Jurkat, Clone E6-1 (cell line): ENCODE measurements around the gene WWOX.
A peak's percentile ranks its signal among the peaks of the same experiment; 100 is the strongest.

ENCODE experiments used
- DNase-seq: peaks from one replicate; pipeline ENCODE4 v3.0.0-alpha.2; 2011; ENCODE audit warnings: low read depth, low spot score
- H3K4me3 ChIP-seq: 2 replicates; pipeline ENCODE4 v1.5.1; 2011; ENCODE audit warnings: mild to moderate bottlenecking, low read length, control low read depth, moderate library complexity

The WWOX gene

DNA sequence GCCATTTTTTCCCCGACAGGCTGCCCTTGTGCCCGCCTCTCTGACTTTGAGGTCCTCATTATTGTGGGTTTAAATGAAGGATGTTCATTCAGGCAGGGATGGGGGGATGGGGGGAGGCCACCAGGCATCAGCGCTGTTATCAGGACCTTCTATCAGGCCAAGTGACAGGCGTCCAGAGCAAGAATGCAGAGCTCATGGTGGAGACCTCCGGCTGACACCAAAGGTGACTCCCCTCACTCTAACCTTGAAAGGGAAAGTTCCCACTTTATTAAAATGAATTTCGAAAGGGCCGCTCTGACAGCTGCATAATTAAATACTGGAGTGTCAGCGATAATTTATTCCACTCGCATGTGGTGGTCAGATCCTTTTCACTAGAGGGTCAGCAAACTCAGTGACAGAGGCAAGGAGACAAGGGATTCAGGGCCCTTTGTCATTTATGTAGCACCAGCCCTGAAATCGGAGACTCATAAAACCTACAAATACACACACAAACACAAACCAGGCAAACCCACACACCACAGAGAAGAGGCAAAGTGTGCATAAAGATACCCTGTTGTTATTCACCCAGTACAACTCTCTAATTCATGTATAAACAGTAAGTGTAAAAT lies 1065.0 kb downstream of the WWOX start:
- DNase-seq, result no peak
- H3K4me3 ChIP-seq, result no peak overlapping the region

DNA sequence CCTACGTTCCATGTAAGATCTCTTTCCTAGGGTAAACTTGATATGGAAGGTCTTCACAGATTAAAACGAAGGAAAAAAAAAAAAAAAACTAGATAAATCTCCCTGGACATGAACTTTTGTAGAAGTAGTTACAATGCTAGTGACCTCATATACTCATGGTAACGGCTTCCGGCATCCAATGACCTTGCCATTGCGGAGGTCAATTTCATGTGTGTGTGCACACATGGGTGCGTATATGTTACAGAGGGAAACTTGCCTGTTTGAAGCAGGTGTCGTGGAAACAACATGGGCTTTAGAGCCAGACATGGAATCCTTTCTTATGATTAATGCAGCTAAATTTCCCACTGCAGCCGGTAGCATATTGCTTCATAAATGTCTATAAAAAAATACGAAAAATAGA lies 1065.6 kb downstream of the WWOX start:
- DNase-seq, result no peak
- no peak overlapping the region for H3K4me3 ChIP-seq

DNA sequence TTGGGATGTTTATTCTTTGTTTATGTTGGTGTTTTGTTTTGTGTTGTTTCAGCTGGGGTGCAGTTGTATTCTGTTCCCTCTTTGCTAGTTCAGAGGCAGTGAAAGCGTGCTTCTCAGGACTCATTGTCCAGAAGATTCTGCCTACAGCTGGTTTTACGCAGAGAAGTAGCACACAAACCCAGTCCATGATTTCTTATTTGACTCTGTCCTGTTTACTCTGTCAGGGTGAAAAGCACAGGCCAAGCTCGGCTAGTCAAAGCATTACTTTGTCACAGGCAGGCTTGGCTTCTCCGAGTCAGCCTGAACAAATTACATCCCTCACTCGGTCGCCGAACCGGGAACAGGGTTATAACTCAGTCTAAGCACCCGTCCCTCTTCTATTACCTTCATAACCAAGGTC lies 1066.1 kb downstream of the WWOX start:
- H3K4me3 ChIP-seq, result no peak overlapping the region
- no peak for DNase-seq

DNA sequence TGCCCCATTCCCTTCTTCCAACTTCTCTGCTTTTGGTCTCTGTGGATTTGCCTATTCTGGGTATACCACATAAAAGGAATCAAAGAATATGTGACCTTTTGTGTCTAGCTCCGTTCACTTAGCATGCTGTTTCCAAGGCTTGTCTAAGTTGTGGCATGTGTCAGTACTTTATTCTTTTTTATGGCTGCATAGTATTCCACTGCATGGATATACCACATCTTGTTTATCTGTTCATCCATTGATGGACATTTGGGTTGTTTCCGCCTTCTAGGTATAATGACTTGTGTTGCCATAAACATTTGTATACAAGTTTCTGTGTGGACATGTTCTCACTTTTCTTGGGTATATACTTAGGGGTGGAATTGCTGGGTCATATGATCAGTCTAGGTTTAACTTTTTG lies 1068.4 kb downstream of the WWOX start:
- no peak for DNase-seq
- no peak overlapping the region for H3K4me3 ChIP-seq

DNA sequence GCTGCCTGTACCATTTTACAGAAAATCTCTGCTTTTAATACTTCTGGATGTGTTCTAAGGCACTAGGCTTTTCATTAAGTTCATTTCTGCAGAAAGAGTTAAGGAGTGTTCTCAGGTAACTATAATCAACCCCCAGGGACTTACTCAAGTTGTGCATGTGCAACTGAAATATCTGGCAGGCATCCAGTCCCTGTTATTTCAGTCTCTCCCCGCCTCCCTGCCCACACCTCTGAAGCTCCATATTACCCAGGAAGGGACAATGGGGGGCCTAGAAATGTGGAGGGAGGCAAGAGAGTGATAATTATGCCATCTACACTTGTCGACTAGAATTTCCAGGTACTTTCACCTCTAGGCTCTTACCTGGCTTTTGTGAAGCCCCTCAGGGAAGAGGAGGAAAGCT lies 1068.9 kb downstream of the WWOX start:
- no peak for DNase-seq

DNA sequence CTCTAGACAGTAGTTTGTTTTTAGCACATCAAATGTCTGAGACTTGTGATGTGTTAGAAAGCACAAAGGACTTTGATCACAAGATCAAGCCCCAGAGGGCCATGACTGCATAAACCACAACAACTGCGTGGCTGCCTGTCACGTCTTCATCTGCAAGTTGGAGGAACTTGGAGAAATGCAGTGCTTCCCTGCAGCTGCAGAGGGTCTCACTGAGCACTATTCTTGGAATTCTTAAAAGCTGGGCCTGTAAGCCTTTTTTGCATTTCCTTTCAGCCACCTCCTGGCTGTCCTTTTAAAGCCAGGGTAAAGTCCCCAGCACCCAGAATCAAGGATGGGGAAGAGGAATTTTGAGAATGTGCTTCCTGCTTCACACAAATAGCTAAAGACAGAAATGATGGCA lies 1069.8 kb downstream of the WWOX start:
- DNase-seq, result peak; percentile 89
- no peak overlapping the region for H3K4me3 ChIP-seq

More for the DNA sequence above, 1068.9 kb downstream of the WWOX start:
- H3K4me3 ChIP-seq, result no peak overlapping the region

DNA sequence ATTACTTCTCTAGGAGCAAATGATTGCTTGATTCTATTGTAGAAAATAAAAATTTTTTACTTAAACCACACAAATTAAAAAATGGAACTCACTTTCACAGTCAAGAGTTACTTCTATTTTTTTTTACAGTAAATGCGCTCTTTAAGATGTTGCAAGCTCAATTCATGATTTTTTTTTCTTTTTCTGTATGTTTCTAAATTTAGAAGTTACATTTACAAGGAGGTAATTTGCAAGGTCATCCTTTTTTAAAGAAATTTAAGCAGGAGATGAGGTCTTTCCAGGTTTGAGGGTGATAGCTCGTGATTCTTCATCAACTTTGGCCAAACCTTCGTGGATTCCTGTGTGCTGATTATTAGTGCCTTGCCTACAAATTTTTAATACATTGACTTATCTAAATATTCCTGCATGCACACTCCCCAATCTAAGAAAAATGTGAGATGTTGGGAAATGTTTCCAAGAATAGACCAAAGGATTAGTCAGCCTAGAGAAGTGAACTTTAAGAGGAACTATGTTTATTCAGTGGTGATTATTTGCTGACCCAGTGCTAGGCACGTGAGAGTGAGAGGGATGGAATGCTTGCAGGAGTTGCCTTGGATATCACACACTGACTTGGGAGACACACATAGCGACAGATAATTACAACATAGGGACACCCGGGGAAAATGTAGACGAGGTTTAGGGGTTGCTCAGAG lies 1071.2 kb downstream of the WWOX start:
- DNase-seq, result no peak
- H3K4me3 ChIP-seq, result no peak overlapping the region

DNA sequence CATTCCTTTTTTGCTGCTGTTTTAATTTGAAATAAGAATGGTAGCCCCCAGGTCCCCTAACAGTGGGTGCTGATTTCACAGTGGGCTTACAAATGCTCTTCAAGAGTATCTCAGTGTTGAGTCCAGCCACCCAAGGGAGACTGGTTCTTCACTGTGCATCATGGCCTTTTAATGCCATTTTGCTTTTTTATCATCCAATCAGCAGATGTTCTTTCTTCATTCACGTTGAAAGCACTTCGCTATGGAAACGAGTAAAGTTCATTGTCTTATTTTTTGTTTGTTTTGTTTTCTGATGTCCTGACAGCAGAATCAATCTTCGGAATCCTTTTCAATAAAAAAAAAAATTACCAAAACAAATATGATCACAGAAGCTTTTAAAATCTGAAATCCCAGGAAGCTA lies 1072.0 kb downstream of the WWOX start:
- no peak for DNase-seq

DNA sequence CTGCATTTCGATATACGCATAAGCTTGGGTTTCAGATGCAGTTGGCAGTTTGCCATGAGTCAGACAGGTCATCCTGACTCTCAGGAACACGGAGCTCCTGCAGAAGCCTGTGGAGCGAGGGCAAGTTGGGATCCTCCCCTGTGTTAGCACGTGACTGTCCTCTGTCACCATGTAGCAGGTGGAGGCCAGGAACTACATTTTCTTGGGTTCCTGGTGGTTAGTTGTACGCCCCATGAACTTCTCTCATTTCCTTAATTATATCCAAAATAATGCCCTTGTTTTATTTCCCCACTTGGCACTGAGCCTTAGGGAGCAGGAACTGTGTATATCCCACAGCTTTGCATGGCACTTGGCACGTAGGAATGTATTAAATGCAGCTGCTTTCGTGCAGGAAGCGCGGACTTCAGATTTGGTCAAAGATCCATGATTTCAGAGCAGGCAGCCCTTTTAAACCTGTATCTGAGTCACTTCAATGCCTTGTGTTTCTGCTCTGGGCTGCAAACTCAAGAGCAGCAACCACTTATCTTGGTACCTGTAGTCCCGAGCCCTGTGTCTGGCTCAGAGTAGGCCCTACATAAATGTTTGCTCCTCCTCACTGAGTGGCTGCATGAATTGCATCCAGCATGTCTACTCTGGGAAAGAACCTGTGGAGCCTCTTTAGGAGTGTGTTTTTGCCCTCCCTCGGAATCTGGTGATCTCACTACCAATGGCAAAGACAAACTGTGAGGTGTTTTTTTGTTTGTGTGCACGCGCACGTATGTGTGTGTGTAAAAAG lies 1072.7 kb downstream of the WWOX start:
- no peak overlapping the region for H3K4me3 ChIP-seq
- no peak for DNase-seq

More for the DNA sequence above, 1072.0 kb downstream of the WWOX start:
- H3K4me3 ChIP-seq, result no peak overlapping the region

DNA sequence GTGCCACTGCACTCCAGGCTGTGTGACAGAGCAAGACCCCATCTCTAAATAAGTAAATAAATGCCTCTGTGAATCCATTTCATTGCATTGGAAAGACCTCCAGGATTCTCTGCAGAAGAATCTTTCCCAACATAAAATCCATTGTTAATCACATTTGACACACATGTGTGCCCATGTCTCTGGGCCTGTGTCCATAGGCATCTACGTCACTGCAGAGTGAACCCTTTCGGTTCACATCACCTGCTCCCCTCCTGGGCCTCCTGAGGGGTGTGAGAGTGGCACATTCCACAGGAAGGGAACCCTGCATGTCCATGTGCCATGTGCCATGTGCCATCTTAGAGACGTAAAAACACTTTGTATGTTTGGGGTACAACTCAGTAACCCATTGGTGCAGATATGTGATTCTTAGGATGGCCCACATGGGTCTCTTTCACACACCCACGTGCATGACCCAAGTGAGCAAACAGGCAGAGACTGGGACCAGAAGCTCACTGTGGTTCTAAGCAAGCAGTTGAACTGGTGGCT lies 1073.6 kb downstream of the WWOX start:
- no peak overlapping the region for H3K4me3 ChIP-seq
- no peak for DNase-seq

DNA sequence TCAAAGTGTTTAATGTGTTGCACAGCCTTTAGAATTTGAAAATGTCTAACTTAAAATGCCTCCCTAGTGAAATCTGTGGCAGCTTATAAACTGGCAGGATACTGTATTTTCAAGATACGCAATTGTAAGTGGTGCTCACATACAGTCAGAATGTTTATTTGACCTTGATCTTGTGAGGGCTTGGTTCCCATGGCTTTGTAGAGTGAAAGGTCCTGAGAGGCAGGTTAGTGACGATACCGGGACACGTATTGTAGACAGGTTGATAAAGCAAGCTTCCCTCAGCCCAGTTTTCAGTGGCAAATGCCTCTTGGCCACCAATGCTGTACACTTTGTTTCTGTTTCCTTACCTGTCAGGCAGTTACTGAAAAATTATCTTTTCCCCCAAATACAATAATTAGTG lies 1074.5 kb downstream of the WWOX start:
- DNase-seq, result no peak

DNA sequence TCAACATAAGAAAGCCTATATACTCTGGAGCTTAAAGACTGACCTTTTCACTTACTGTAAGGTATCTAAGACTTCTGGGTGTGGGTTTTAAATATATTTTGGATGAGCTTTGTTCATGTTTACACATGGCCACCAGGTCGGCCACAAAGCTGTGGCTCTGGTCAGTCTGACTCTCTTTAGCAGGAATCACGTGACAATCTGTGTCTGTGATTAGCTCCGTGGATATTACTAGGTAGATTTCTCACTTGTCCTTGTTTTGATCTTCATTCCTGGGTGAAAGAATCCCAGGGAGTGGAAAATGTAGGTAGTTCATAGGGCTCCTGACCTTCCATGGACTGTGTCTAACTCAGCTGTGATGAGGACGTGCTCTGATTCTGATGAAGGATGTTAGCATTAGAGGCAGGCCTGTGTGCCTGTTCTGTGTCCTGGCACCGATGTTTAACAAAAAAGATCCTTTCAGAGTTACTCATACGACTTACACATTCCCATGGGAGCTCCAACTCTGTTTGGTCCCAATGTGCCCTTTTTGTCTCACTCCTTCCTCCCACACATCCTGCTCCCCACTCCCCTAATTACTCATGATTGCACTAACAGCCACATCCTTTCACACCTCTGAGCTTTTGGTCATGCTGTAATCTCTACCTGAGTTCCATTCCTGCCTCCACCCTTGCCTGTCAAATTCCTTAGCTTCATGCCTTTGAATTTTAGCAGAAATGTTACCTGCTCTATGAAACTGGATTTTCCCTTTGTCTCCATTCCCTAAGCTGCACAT lies 1076.0 kb downstream of the WWOX start:
- no peak overlapping the region for H3K4me3 ChIP-seq

More for the DNA sequence above, 1074.5 kb downstream of the WWOX start:
- H3K4me3 ChIP-seq, result no peak overlapping the region

DNA sequence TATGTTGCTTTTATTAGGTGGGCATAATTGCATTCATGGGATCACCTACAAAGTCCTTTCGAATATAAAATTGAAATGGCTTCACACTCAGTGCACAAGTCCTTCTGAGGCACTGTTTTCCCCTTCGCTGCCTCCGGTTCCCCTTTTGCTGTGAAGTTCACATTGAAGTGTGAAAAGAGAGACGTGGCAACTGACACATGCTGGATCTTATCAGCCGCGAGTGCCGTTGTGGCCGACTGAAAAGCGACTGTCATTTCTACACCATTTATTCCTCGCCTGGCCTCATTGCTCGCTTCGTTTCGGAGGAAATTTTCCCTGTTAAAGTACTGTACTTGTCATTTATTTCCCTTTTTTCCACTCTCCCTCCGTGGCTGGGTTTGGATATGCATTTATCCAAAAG lies 1077.6 kb downstream of the WWOX start:
- no peak for DNase-seq
- no peak overlapping the region for H3K4me3 ChIP-seq

More for the DNA sequence above, 1076.0 kb downstream of the WWOX start:
- DNase-seq, result no peak

DNA sequence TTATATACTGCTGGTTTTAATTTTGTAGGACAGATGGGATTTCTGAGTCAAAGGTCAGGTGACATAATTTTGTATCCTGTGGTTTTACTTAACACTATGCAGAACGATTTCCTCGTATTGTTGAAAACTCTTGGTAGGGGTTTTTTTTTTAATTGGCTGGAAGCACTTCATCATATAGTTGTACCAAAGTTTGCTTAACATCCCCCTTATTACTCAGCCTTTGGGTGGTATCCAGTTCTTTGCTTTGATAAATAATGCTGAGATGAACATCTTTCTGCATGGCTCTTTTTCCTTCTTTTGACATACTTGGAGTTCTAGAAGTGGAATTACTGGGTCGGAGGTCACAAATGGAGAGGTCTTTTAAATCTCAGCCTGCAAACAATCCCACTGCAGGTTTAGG lies 1082.0 kb downstream of the WWOX start:
- no peak for DNase-seq
- no peak overlapping the region for H3K4me3 ChIP-seq

DNA sequence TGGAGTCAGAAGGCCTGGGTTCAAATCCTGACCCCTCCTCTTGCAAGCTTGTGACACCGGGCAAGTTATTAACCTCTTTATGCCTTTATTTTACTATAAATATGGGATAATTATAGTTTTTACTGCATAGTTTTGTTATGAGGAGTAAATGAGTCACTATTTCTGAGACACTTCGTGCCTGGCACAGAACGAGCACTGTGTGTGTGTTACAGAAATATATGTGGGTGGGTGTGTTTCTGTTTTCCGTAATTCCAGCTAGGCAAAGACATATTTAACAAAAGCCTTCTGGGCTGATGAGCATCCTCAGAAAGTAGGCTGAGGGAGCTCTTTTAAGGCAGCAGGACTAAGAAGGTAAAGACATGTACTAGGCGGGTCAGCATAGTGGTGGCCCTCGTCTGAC lies 1083.2 kb downstream of the WWOX start:
- no peak overlapping the region for H3K4me3 ChIP-seq
- DNase-seq, result no peak

DNA sequence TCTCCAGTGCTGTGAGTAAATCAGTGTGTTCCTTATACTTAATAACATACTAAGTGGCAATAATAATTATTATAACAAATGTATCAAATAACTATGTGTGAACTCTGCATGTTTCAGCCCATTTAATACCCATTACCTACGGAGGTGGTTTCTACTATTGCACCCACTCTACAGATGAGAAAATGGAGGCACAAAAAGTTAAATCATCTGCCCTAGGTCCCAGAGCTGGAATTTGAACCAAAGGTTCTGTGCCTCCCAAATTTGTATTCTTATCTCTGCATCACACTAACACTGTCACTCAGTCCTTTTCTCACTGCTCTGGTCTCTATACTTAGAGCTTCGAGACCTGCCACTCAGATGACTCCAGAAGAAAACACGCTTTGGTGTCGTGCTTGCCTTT lies 1084.1 kb downstream of the WWOX start:
- no peak overlapping the region for H3K4me3 ChIP-seq
- DNase-seq, result no peak

DNA sequence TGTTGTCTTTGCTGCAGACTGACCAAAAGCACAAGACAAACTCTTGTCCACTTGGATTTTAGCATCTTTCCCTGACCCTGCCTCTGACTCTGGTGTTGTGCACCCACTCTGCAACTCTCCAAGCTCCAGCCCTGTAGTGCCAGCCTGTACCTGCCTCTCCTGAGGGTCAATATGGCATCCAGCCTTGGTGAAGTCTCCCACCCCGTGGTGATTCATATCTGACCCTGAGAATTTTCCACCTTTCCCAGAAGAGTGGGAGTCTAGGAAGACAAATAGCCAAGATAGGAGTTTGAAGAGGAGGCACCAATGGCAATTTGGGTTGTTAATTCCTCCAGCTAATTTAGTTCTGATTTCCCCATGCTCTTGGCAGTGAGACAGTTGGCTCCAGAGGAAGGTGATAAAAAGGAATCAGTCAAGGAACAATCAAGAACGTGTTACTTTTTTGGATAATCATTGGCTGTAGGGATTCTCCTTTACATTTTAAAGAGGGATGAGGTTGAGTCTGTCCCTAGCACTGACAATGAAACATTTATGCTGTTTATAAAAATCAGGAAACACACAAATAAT lies 1085.1 kb downstream of the WWOX start:
- DNase-seq, result no peak
- H3K4me3 ChIP-seq, result no peak overlapping the region

DNA sequence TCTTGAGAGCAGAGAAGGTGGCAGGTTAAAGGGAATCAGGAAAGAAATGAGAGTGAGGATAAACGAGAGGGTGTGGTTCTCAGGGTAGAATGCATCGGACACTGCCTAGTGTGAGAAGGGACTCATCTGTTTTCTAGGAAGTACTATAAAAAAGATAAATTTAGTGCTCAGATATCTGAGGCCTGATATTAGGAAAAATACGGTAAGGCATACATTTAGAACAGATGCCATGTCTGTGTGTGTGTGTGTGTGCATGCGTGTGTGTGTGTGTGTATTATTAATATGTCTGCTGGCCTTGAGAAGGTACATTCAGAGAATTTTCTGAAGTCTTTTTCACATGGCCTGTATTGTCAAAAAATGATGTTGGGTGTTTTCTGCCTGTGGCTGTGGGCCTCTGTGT lies 1086.3 kb downstream of the WWOX start:
- no peak overlapping the region for H3K4me3 ChIP-seq
- no peak for DNase-seq

DNA sequence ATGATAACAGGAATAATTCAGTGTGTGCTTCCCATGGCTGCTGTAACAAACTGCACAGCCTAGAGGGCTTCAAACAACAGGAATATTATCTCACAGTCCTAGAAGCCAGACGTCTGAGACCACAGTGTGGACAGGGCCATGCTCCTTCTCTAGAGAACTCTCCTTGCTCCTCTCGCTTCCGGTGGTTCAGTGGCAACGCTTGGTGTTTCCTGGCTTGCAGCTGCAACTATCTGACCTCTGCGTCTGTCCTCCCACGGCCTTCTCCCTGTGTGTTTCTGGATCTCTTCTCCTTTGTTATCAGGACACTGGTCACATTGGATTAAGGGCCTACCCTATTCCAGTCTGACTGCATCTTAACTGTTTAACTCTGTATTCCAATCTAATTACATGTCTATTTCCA lies 1086.7 kb downstream of the WWOX start:
- no peak overlapping the region for H3K4me3 ChIP-seq
- DNase-seq, result no peak
